Measurements from ENCODE around the gene PIN1. TPM values are rescaled to one million over a fixed set of nuclear protein-coding genes. Genes with fewer than 3 reads are reported as not detected.
"Not testable (repeated sequence)": the region's sequence is repeated elsewhere in the genome, so short reads cannot be mapped to it uniquely, and the experiment has no call there.

Gene PIN1
- total RNA-seq = 10 to 100 TPM; 79.9 to 81.4 TPM

GRCh38 chr19:9834726-9835506, at the start of gene PIN1:
PIN1 (plus strand) TSS chr19:9835318; CDS start chr19:9835345, 27 bp downstream.
- ChIA-PET POLR2A (interaction anchor here (1.2 kb wide), 1 partner anchor 23 kb away, joined by 3 read pairs; no protein-coding TSS in a partner anchor), CTCF (interaction anchor here (0.6 to 1.2 kb wide), 3 partner anchors 12 to 84 kb away, joined by 3 to 4 read pairs (median 3); no protein-coding TSS in a partner anchor)
- Mint-ChIP-seq H3K27ac (peak within 1 kb of the TSS; percentile 67), H3K9me3 (no peaks in the 10 kb centered on the region), H3K36me3 (ENCODE audit: low read depth) (peaks cover 14% of the 10 kb centered on the region), H3K4me3 (peak within 1 kb of the TSS; percentile 81), H3K4me1 (ENCODE audit: low read depth) (peaks cover 28% of the 10 kb centered on the region), H3K27me3 (no peaks in the 10 kb centered on the region)
- DNase-seq (peak; percentile 100), ATAC-seq (peak; percentile 96)
- TF ChIP-seq CTCF (IDR thresholded peaks at IDR 0.05) = no peak
- intact Hi-C loops (cut with micrococcal nuclease) = no loop called here

- CTCF ChIA-PET = no interaction called here
- TF ChIP-seq CTCF (IDR thresholded peaks at IDR 0.05) = no peak
- POLR2A ChIA-PET = interaction anchor here (0.6 kb wide), 1 partner anchor 130 kb away, joined by 3 read pairs; no protein-coding TSS in a partner anchor
- Mint-ChIP-seq H3K4me1 (ENCODE audit: low read depth) (peaks cover 29% of the 10 kb centered on the region), H3K4me3 (peak overlapping the region; percentile 78), H3K27ac (peak overlapping the region; percentile 97), H3K36me3 (ENCODE audit: low read depth) (peaks cover 1% of the 10 kb centered on the region), H3K27me3 (no peaks in the 10 kb centered on the region), H3K9me3 (peaks cover 3% of the 10 kb centered on the region)
- intact Hi-C loops (cut with micrococcal nuclease) = no loop called here
- peak; percentile 87 for ATAC-seq
- peak; percentile 100 for DNase-seq
Observed at GRCh38 chr19:9785367-9786331, 49.5 kb upstream of the PIN1 start.

- TF ChIP-seq CTCF (IDR thresholded peaks at IDR 0.05) = no peak
- peaks cover 3% of the 10 kb centered on the region for H3K9me3 Mint-ChIP-seq
- peak overlapping the region; percentile 78 for H3K4me3 Mint-ChIP-seq
- ATAC-seq (no peak), DNase-seq (no peak)
- intact Hi-C loops (cut with micrococcal nuclease) = no loop called here
- ChIA-PET CTCF (interaction anchor here (1.2 kb wide), 1 partner anchor 11 kb away, joined by 4 read pairs; no protein-coding TSS in a partner anchor), POLR2A (no interaction called here)
- peaks cover 1% of the 10 kb centered on the region for H3K36me3 Mint-ChIP-seq (ENCODE audit: low read depth)
- no peaks in the 10 kb centered on the region for H3K27me3 Mint-ChIP-seq
- peaks cover 33% of the 10 kb centered on the region for H3K4me1 Mint-ChIP-seq (ENCODE audit: low read depth)
- peak overlapping the region; percentile 97 for H3K27ac Mint-ChIP-seq
Observed at GRCh38 chr19:9786342-9786741, 48.8 kb upstream of the PIN1 start.

GRCh38 chr19:9786819-9787218, 48.3 kb upstream of the PIN1 start:
- ATAC-seq = no peak
- H3K9me3 Mint-ChIP-seq = peaks cover 3% of the 10 kb centered on the region
- no peak for TF ChIP-seq CTCF (IDR thresholded peaks at IDR 0.05)
- no peaks in the 10 kb centered on the region for H3K27me3 Mint-ChIP-seq
- H3K27ac Mint-ChIP-seq = no peak overlapping the region
- DNase-seq = no peak
- CTCF ChIA-PET = interaction anchor here (1.2 kb wide), 1 partner anchor 10 kb away, joined by 4 read pairs; no protein-coding TSS in a partner anchor
- intact Hi-C loops (cut with micrococcal nuclease) = no loop called here
- H3K36me3 Mint-ChIP-seq (ENCODE audit: low read depth) = peaks cover 1% of the 10 kb centered on the region
- peak overlapping the region; percentile 78 for H3K4me3 Mint-ChIP-seq
- H3K4me1 Mint-ChIP-seq (ENCODE audit: low read depth) = peaks cover 35% of the 10 kb centered on the region
- POLR2A ChIA-PET = no interaction called here

- DNase-seq; H3K4me3 Mint-ChIP-seq; H3K9me3 Mint-ChIP-seq; ATAC-seq; H3K27ac Mint-ChIP-seq; intact Hi-C loops (cut with micrococcal nuclease); H3K36me3 Mint-ChIP-seq (ENCODE audit: low read depth); H3K27me3 Mint-ChIP-seq: not testable (repeated sequence)
- H3K4me1 Mint-ChIP-seq (ENCODE audit: low read depth) = peaks cover 35% of the 10 kb centered on the region
- CTCF ChIA-PET = interaction anchor here (1.3 kb wide), 1 partner anchor 163 kb away, joined by 6 read pairs; no protein-coding TSS in a partner anchor
- POLR2A ChIA-PET = interaction anchor here (0.6 to 1.0 kb wide), 2 partner anchors 18 to 167 kb away, joined by 3 read pairs; no protein-coding TSS in a partner anchor
Observed at GRCh38 chr19:9788604-9789003, 46.5 kb upstream of the PIN1 start.
